Muscle of leg (tissue), 11 donors: ENCODE results near the gene RBM39. TPM values are rescaled to one million over a fixed set of nuclear protein-coding genes. Genes with fewer than 3 reads are reported as not detected.
"Not testable (repeated sequence)": the region's sequence is repeated elsewhere in the genome, so short reads cannot be mapped to it uniquely, and the experiment has no call there.

Source experiments
- DNase-seq: peaks from one replicate; pipeline ENCODE4 v3.0.0; 2013
- H3K27ac ChIP-seq: one replicate; pipeline ENCODE4 v1.5.1; 2013; ENCODE audit warnings: mild to moderate bottlenecking, low read length, control low read depth
- H3K27me3 ChIP-seq: one replicate; pipeline ENCODE4 v1.6.1; 2013; ENCODE audit warnings: low read length; ENCODE audit not compliant: control insufficient read depth, insufficient read depth
- H3K36me3 ChIP-seq: one replicate; pipeline ENCODE4 v1.6.1; 2013; ENCODE audit warnings: low read length; ENCODE audit not compliant: control insufficient read depth, insufficient read depth
- H3K4me1 ChIP-seq: one replicate; pipeline ENCODE4 v1.6.1; 2013; ENCODE audit warnings: low read length; ENCODE audit not compliant: control insufficient read depth, insufficient read depth
- H3K4me3 ChIP-seq: one replicate; pipeline ENCODE4 v1.5.1; 2013; ENCODE audit warnings: low read length, control low read depth
- H3K9me3 ChIP-seq: replicated peaks from 2 replicates; pipeline ENCODE4 v1.6.1; 2013; ENCODE audit warnings: low read depth, low read length; ENCODE audit not compliant: control insufficient read depth
- WGBS: methylation state at CpG from one replicate; pipeline ENCODE4 v1.1.5; 2013; ENCODE audit warnings: missing lambda C conversion rate; ENCODE audit not compliant: insufficient coverage; 5-methylcytosine and 5-hydroxymethylcytosine counted together
- polyA plus RNA-seq, 8 donors: library from polyadenylated mRNA; unstranded; fragments of 120-200 nt; gene quantifications; one replicate each; pipeline versions ENCODE4 v1.2.1 to v1.2.3, GENCODE V29; 2013; ENCODE audit warnings: inconsistent platforms in 1 of 8, low replicate concordance in 1 of 8; ENCODE audit not compliant: insufficient read length in 8 of 8, insufficient read depth in 1 of 8
- total RNA-seq: library from RNA; stranded (reverse); fragments of 120-200 nt; gene quantifications from one replicate; pipeline ENCODE4 v1.2.4, GENCODE V29; 2013

The RBM39 gene
- total and polyA plus RNA-seq, 9 donors: 222 to 310 (median 272) TPM

- H3K4me3 ChIP-seq, H3K27me3 ChIP-seq, H3K27ac ChIP-seq, H3K9me3 ChIP-seq, H3K4me1 ChIP-seq, DNase-seq, H3K36me3 ChIP-seq: not testable (repeated sequence)
- 91% methylated on average over 10 of the region's 11 CpGs for WGBS
These were observed 19.5 kb upstream of the RBM39 start for GRCh38 chr20:35761548-35761947.

- H3K27me3 ChIP-seq: peaks cover 5% of the 10 kb centered on the region
- H3K4me1 ChIP-seq: no peaks in the 10 kb centered on the region
- DNase-seq: no peak
- no peak overlapping the region for H3K4me3 ChIP-seq
- no peak overlapping the region for H3K27ac ChIP-seq
- H3K9me3 ChIP-seq: no peaks in the 10 kb centered on the region
- no peaks in the 10 kb centered on the region for H3K36me3 ChIP-seq
- 59% methylated on average over 2 of the region's 4 CpGs for WGBS
These were observed 15.1 kb upstream of the RBM39 start for GRCh38 chr20:35757098-35757705.

- Histone ChIP-seq H3K4me1 (no peaks in the 10 kb centered on the region), H3K27me3 (peaks cover 5% of the 10 kb centered on the region), H3K4me3 (no peak overlapping the region), H3K27ac (no peak overlapping the region), H3K36me3 (no peaks in the 10 kb centered on the region), H3K9me3 (no peaks in the 10 kb centered on the region)
- no peak for DNase-seq
- 100% methylated on average over 1 of the region's 4 CpGs for WGBS
These were observed 14.3 kb upstream of the RBM39 start for GRCh38 chr20:35756404-35756803.

GRCh38 chr20:35750611-35751010 lies 8.6 kb upstream of the RBM39 start:
- Histone ChIP-seq H3K36me3 (no peaks in the 10 kb centered on the region), H3K4me1 (no peaks in the 10 kb centered on the region), H3K27me3 (peaks cover 8% of the 10 kb centered on the region), H3K27ac (no peak overlapping the region), H3K4me3 (no peak overlapping the region), H3K9me3 (no peaks in the 10 kb centered on the region)
- WGBS: 67% methylated on average over 1 of the region's 2 CpGs
- DNase-seq: no peak

- not testable (repeated sequence) for H3K4me1 ChIP-seq, H3K4me3 ChIP-seq, DNase-seq, H3K27me3 ChIP-seq, H3K36me3 ChIP-seq, H3K27ac ChIP-seq, H3K9me3 ChIP-seq
- 83% methylated on average over 1 of the region's 3 CpGs for WGBS
These were observed 2.4 kb upstream of the RBM39 start for GRCh38 chr20:35744492-35744841.

- WGBS: 72% methylated on average over 6 of the region's 15 CpGs
- Histone ChIP-seq H3K9me3 (no peaks in the 10 kb centered on the region), H3K36me3 (peaks cover 10% of the 10 kb centered on the region), H3K4me3 (no peak overlapping the region), H3K27me3 (no peaks in the 10 kb centered on the region), H3K4me1 (peaks cover 7% of the 10 kb centered on the region), H3K27ac (peak overlapping the region; percentile 97)
- peak; percentile 49 for DNase-seq
These were observed 1.8 kb upstream of the RBM39 start for GRCh38 chr20:35743693-35744491.

- peak; percentile 48 for DNase-seq
- 20% methylated on average over 3 of the region's 8 CpGs for WGBS
- H3K27me3 ChIP-seq: no peaks in the 10 kb centered on the region
- peaks cover 7% of the 10 kb centered on the region for H3K4me1 ChIP-seq
- no peaks in the 10 kb centered on the region for H3K9me3 ChIP-seq
- peaks cover 19% of the 10 kb centered on the region for H3K36me3 ChIP-seq
- peak overlapping the region; percentile 97 for H3K27ac ChIP-seq
- peak overlapping the region; percentile 71 for H3K4me3 ChIP-seq
These were observed 872 bp upstream of the RBM39 start for GRCh38 chr20:35742741-35743523.

- no peaks in the 10 kb centered on the region for H3K9me3 ChIP-seq
- H3K4me1 ChIP-seq: peaks cover 7% of the 10 kb centered on the region
- H3K27me3 ChIP-seq: no peaks in the 10 kb centered on the region
- H3K4me3 ChIP-seq: no peak overlapping the region
- 96% methylated on average over 4 of the region's 7 CpGs for WGBS
- peak; percentile 16 for DNase-seq
- H3K27ac ChIP-seq: no peak overlapping the region
- H3K36me3 ChIP-seq: peaks cover 40% of the 10 kb centered on the region
These were observed 2.5 kb downstream of the RBM39 start for GRCh38 chr20:35739294-35740163.

GRCh38 chr20:35738410-35739179 lies 3.5 kb downstream of the RBM39 start:
- Histone ChIP-seq H3K4me3 (no peak overlapping the region), H3K27me3 (no peaks in the 10 kb centered on the region), H3K36me3 (peaks cover 47% of the 10 kb centered on the region), H3K9me3 (no peaks in the 10 kb centered on the region), H3K27ac (no peak overlapping the region), H3K4me1 (peaks cover 7% of the 10 kb centered on the region)
- WGBS: no CpG with 5 or more reads among the region's 4 CpGs
- DNase-seq: no peak
